Activated CD8-positive, alpha-beta T cell treated with anti-CD3 and anti-CD28 coated beads, Interleukin-2, amount 10 ng/mL, durations not matched to agents 7 days and 5 days (primary cell): ENCODE results near the gene NES. TPM values are rescaled to one million over a fixed set of nuclear protein-coding genes. Genes with fewer than 3 reads are reported as not detected.

Experiments
- ATAC-seq: fragments of 150-1000 bp; cut with Tn5 transposase; one replicate; pipeline ENCODE4 v1.10.0; 2021; ENCODE audit warnings: moderate library complexity
- CTCF ChIA-PET: fragments of 350-600 bp; sonication (Branson Sonifier 250); formaldehyde crosslinking; loops from one replicate; lab custom pipeline; 2021; ENCODE audit warnings: antibody characterized with exemption; lab: Charles Lee
- POLR2A ChIA-PET: fragments of 350-600 bp; sonication (Branson Sonifier 250); formaldehyde crosslinking; loops from one replicate; lab custom pipeline; 2021; ENCODE audit warnings: antibody characterized with exemption; lab: Charles Lee
- DNase-seq: peaks from one replicate; pipeline ENCODE4 v3.0.0-alpha.2; 2020
- H3K27ac Mint-ChIP-seq: one replicate; pipeline ENCODE4 v1.8.0; 2021; ENCODE audit warnings: mild to moderate bottlenecking, mixed read lengths
- H3K27me3 Mint-ChIP-seq: one replicate; pipeline ENCODE4 v1.8.0; 2021; ENCODE audit warnings: low read depth, mixed read lengths
- H3K36me3 Mint-ChIP-seq: one replicate; pipeline ENCODE4 v1.8.0; 2021; ENCODE audit warnings: low read depth, mixed read lengths
- H3K4me1 Mint-ChIP-seq: one replicate; pipeline ENCODE4 v1.8.0; 2021; ENCODE audit warnings: low read depth, mixed read lengths
- H3K4me3 Mint-ChIP-seq: one replicate; pipeline ENCODE4 v1.8.0; 2021; ENCODE audit warnings: mild to moderate bottlenecking, mixed read lengths
- H3K9me3 Mint-ChIP-seq: one replicate; pipeline ENCODE4 v1.8.0; 2022; ENCODE audit warnings: mixed read lengths; ENCODE audit not compliant: insufficient read depth
- total RNA-seq, 2 experiments: library from RNA; stranded (reverse); gene quantifications; one replicate each; pipeline ENCODE4 v1.2.3, GENCODE V29; 2021

Gene NES
- total RNA-seq, 2 experiments from 2014 or later: not detected

DNA sequence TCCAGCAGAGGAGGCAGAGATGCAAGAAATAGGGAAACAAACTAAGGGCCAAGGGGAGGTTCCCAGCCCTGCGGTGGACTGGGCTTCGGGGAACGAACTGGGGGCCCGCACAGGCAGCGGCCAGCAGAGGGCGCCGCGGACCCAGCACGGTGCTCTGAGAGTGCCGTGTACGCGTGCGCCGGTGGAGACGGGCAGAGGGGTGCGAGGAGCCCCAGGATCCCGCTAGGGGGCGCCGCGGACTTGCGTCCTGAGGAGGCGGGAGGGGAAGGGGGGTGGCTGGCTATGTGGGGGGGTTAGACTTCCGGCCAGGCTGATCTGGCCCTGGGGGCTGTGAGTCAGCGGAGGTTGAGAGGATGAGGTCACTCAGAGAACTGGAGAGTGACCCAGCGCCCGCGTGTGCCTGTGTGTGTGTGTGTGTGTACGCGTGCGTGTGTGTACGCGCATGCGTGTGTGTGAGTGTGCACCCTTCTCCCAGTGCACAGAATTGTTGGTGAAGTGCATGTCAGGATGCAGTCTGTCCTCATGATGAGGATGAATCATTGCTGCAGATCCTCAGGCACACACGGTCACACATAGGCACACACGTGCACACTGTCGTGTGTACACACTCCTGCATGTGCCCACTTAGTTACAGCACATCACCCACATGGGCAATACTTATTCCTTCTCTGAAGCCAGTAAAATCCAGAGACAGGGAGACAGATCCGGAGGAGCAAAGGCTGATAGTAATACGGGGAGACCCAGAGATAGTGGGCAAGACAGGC, 17.0 kb downstream of the NES start:
- H3K36me3 Mint-ChIP-seq: no peaks in the 10 kb centered on the region
- peaks cover 29% of the 10 kb centered on the region for H3K27me3 Mint-ChIP-seq
- H3K9me3 Mint-ChIP-seq: no peaks in the 10 kb centered on the region
- H3K4me1 Mint-ChIP-seq: peaks cover 77% of the 10 kb centered on the region
- DNase-seq (peak; percentile 96), ATAC-seq (peak; percentile 87)
- ChIA-PET CTCF (interaction anchor here (0.7 to 8.5 kb wide), 35 partner anchors 9 to 275 kb away, joined by 3 to 240 read pairs (median 4); partner anchors contain the start of genes CRABP2, HAPLN2, ISG20L2 and METTL25B), POLR2A (interaction anchor here (1.6 kb wide), 1 partner anchor 66 kb away, joined by 4 read pairs; no protein-coding TSS in a partner anchor)
- H3K27ac Mint-ChIP-seq: peak overlapping the region; percentile 90
- peak overlapping the region; percentile 72 for H3K4me3 Mint-ChIP-seq

DNA sequence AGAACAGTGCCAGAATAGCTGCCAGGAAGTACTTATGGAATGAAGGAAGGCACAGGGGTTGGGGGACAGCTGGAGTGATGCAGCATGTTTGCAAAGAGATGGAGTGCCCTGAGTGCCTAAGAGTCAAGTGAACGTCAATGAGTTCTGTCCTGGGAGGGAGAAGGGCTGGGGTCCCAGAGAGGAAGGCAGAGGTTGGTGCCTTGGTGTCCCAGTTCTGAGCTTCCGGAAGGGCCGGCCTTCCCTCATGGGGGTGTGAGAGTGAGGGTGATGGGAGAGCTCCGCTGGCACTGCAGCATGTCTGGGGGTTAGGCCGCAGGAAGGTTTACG, 17.6 kb downstream of the NES start:
- Mint-ChIP-seq H3K27me3 (peaks cover 32% of the 10 kb centered on the region), H3K27ac (peak overlapping the region; percentile 81), H3K36me3 (no peaks in the 10 kb centered on the region), H3K4me1 (peaks cover 73% of the 10 kb centered on the region), H3K9me3 (no peaks in the 10 kb centered on the region), H3K4me3 (peak overlapping the region; percentile 53)
- DNase-seq (no peak), ATAC-seq (no peak)
- ChIA-PET POLR2A (no interaction called here), CTCF (interaction anchor here (0.7 to 8.5 kb wide), 24 partner anchors 9 to 274 kb away, joined by 3 to 240 read pairs (median 8); partner anchors contain the start of genes CRABP2, HAPLN2, ISG20L2 and METTL25B)

GRCh38 chr1:156658945-156659574, 18.1 kb downstream of the NES start:
- peaks cover 67% of the 10 kb centered on the region for H3K4me1 Mint-ChIP-seq

GRCh38 chr1:156658496-156658895, 18.7 kb downstream of the NES start:
- no peak for DNase-seq
- POLR2A ChIA-PET: interaction anchor here (0.9 kb wide), 1 partner anchor 31 kb away, joined by 3 read pairs; no protein-coding TSS in a partner anchor
- no peaks in the 10 kb centered on the region for H3K9me3 Mint-ChIP-seq
- ATAC-seq: no peak
- CTCF ChIA-PET: interaction anchor here (0.8 to 8.5 kb wide), 17 partner anchors 10 to 216 kb away, joined by 3 to 240 read pairs (median 7); partner anchors contain the start of genes CRABP2, HAPLN2, ISG20L2 and METTL25B
- H3K27me3 Mint-ChIP-seq: peaks cover 42% of the 10 kb centered on the region
- H3K4me3 Mint-ChIP-seq: no peak overlapping the region
- peaks cover 66% of the 10 kb centered on the region for H3K4me1 Mint-ChIP-seq
- no peak overlapping the region for H3K27ac Mint-ChIP-seq
- H3K36me3 Mint-ChIP-seq: no peaks in the 10 kb centered on the region

More at GRCh38 chr1:156658945-156659574, 18.1 kb downstream of the NES start:
- Mint-ChIP-seq H3K4me3 (peak overlapping the region; percentile 53), H3K36me3 (no peaks in the 10 kb centered on the region), H3K27me3 (peaks cover 38% of the 10 kb centered on the region), H3K9me3 (no peaks in the 10 kb centered on the region), H3K27ac (peak overlapping the region; percentile 81)
- no peak for ATAC-seq
- POLR2A ChIA-PET: no interaction called here
- CTCF ChIA-PET: interaction anchor here (0.7 to 8.5 kb wide), 28 partner anchors 8 to 274 kb away, joined by 3 to 240 read pairs (median 8); partner anchors contain the start of genes CRABP2, HAPLN2, ISG20L2 and METTL25B
- no peak for DNase-seq

- H3K36me3 Mint-ChIP-seq: no peaks in the 10 kb centered on the region
- CTCF ChIA-PET: interaction anchor here (0.8 to 8.5 kb wide), 18 partner anchors 9 to 216 kb away, joined by 3 to 240 read pairs (median 6); partner anchors contain the start of genes CRABP2, HAPLN2, ISG20L2 and METTL25B
- POLR2A ChIA-PET: interaction anchor here (0.9 kb wide), 1 partner anchor 30 kb away, joined by 3 read pairs; no protein-coding TSS in a partner anchor
- no peak overlapping the region for H3K27ac Mint-ChIP-seq
- H3K9me3 Mint-ChIP-seq: no peaks in the 10 kb centered on the region
- no peak for DNase-seq
- H3K4me1 Mint-ChIP-seq: peaks cover 61% of the 10 kb centered on the region
- ATAC-seq: no peak
- H3K27me3 Mint-ChIP-seq: peaks cover 47% of the 10 kb centered on the region
- H3K4me3 Mint-ChIP-seq: no peak overlapping the region
These were observed 19.4 kb downstream of the NES start for GRCh38 chr1:156657741-156658319.

DNA sequence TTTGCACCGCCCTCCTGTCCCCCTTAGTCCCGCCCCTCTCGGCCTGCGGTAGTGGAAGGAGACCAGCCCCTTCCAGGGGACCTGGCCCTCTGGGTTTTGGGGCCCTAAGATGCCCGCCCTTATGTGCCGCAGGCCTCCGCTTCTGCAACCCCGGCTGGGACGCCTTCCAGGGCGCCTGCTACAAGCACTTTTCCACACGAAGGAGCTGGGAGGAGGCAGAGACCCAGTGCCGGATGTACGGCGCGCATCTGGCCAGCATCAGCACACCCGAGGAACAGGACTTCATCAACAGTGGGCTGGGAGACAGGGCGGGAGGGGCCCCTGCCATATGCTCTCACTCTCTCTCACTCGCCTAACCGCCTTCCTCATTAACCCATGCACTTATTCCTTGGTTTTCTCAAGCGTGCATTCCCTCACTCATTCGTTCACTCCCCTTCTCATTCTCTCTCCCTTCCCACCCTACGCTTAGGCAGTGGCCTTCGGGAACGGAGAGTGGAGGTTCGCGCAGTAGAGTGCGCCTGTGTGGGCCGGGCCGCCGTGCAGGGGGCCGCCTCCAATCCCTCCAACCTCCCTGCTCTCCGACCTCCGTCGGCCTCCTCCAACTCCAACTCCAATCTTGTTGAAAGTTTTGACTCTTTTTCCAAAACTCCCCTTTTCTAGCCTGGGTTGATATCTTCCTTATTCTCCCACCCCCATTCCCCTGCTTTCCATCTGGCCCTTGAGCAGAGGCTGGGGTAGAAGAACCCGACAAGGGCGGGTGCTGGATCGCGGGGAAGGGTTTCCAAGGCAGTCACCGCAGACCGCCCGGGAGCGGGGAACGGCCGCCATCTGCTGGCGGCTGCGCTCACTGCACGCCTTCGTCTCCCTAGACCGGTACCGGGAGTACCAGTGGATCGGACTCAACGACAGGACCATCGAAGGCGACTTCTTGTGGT, 20.1 kb downstream of the NES start:
- peak; percentile 74 for DNase-seq
- no peaks in the 10 kb centered on the region for H3K9me3 Mint-ChIP-seq
- ChIA-PET CTCF (interaction anchor here (0.8 to 8.5 kb wide), 19 partner anchors 9 to 215 kb away, joined by 3 to 240 read pairs (median 7); partner anchors contain the start of genes CRABP2, HAPLN2, ISG20L2 and METTL25B), POLR2A (no interaction called here)
- no peaks in the 10 kb centered on the region for H3K36me3 Mint-ChIP-seq
- H3K4me1 Mint-ChIP-seq: peaks cover 53% of the 10 kb centered on the region
- H3K27ac Mint-ChIP-seq: no peak overlapping the region
- H3K27me3 Mint-ChIP-seq: peaks cover 49% of the 10 kb centered on the region
- H3K4me3 Mint-ChIP-seq: no peak overlapping the region
- peak; percentile 37 for ATAC-seq

- Mint-ChIP-seq H3K9me3 (no peaks in the 10 kb centered on the region), H3K4me3 (no peak overlapping the region), H3K36me3 (no peaks in the 10 kb centered on the region), H3K27ac (no peak overlapping the region), H3K4me1 (peaks cover 43% of the 10 kb centered on the region), H3K27me3 (peaks cover 54% of the 10 kb centered on the region)
- ATAC-seq (no peak), DNase-seq (no peak)
- ChIA-PET CTCF (interaction anchor here (0.9 to 8.5 kb wide), 17 partner anchors 7 to 270 kb away, joined by 3 to 240 read pairs (median 6); partner anchors contain the start of genes CRABP2, HAPLN2, ISG20L2 and METTL25B), POLR2A (interaction anchor here (0.7 to 1.2 kb wide), 2 partner anchors 21 to 101 kb away, joined by 3 to 4 read pairs; partner anchors contain the start of gene NES)
These were observed 21.2 kb downstream of the NES start for GRCh38 chr1:156655904-156656516.

DNA sequence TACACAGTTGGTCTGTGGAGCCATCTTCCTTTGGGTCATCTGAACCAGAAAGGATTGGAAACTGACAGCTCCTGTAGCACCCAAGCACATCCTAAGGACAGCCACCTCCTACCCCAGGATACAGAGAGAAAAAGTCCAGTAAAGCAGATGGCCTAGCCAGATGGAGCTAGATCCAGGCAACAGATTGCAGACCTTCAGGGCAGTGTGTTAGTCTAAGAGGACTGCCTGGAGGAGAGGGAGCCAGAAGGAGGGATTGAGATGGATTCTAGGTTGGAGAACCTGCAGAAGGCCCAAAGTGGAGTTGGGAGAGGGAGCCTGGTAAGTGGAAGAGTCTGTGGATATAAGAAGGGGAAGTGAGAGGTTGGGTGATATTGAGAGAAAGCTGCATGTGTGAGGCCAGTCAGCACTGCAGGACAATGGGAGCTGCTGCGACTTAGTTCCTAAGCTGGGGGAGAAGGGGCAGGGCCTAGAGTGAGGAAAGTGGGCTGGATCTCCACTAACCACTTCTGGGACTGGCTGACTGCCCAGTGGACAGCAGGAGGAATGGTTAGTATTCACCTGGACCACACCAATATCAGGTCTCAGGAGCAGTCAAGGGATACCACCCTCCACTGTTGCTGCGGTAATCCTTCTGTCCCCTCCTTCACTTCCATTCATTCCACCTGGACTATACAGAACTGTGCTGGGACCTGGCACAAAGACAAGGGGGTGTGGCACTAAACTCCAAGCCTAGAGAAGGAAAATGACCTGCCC, 21.9 kb downstream of the NES start:
- Mint-ChIP-seq H3K9me3 (no peaks in the 10 kb centered on the region), H3K36me3 (no peaks in the 10 kb centered on the region), H3K4me3 (no peak overlapping the region), H3K4me1 (peaks cover 36% of the 10 kb centered on the region), H3K27me3 (peaks cover 59% of the 10 kb centered on the region), H3K27ac (no peak overlapping the region)
- no peak for DNase-seq
- ChIA-PET CTCF (interaction anchor here (1.1 to 8.5 kb wide), 13 partner anchors 11 to 270 kb away, joined by 3 to 240 read pairs (median 5); partner anchors contain the start of genes CRABP2, HAPLN2, ISG20L2 and METTL25B), POLR2A (interaction anchor here (0.7 to 1.2 kb wide), 2 partner anchors 22 to 101 kb away, joined by 3 to 4 read pairs; partner anchors contain the start of gene NES)
- ATAC-seq: no peak

- Mint-ChIP-seq H3K4me1 (peaks cover 30% of the 10 kb centered on the region), H3K4me3 (no peak overlapping the region), H3K27me3 (peaks cover 64% of the 10 kb centered on the region), H3K36me3 (no peaks in the 10 kb centered on the region), H3K27ac (no peak overlapping the region), H3K9me3 (no peaks in the 10 kb centered on the region)
- ATAC-seq (no peak), DNase-seq (no peak)
- ChIA-PET POLR2A (interaction anchor here (1.2 kb wide), 1 partner anchor 23 kb away, joined by 4 read pairs; the partner anchor contains the start of gene NES), CTCF (interaction anchor here (1.1 to 8.5 kb wide), 10 partner anchors 11 to 269 kb away, joined by 3 to 240 read pairs (median 6); partner anchors contain the start of genes CRABP2, HAPLN2, ISG20L2 and METTL25B)
These were observed 22.5 kb downstream of the NES start for GRCh38 chr1:156654700-156655099.
